Ishikawa (cell line): ENCODE data around the gene CTNNBL1.

Experiments
- CEBPB ChIP-seq: IDR thresholded peaks from 2 replicates; pipeline ENCODE4 v1.6.1; 2012
- CREB1 ChIP-seq: IDR thresholded peaks from 2 replicates; pipeline ENCODE4 v1.6.1; 2012; ENCODE audit warnings: low read depth
- EGR1 ChIP-seq: IDR thresholded peaks from 2 replicates; pipeline ENCODE4 v1.6.1; 2012
- EP300 ChIP-seq: IDR thresholded peaks from 2 replicates; pipeline ENCODE4 v1.6.1; 2012; ENCODE audit warnings: borderline replicate concordance
- FOXM1 ChIP-seq: IDR thresholded peaks from 2 replicates; pipeline ENCODE4 v1.6.1; 2012; ENCODE audit warnings: low read depth, borderline replicate concordance
- NFIC ChIP-seq: IDR thresholded peaks from 2 replicates; pipeline ENCODE4 v1.6.1; 2012
- RAD21 ChIP-seq: IDR thresholded peaks from 2 replicates; pipeline ENCODE4 v1.6.1; 2012; ENCODE audit warnings: low read depth
- TAF1 ChIP-seq: IDR thresholded peaks from 2 replicates; pipeline ENCODE4 v1.6.1; 2012; ENCODE audit warnings: low read depth, mild to moderate bottlenecking
- TCF12 ChIP-seq: IDR thresholded peaks from 2 replicates; pipeline ENCODE4 v1.6.1; 2012; ENCODE audit warnings: low read depth
- TEAD4 ChIP-seq: IDR thresholded peaks from 2 replicates; pipeline ENCODE4 v1.6.1; 2012
- YY1 ChIP-seq: IDR thresholded peaks from 2 replicates; pipeline ENCODE4 v1.6.1; 2012; ENCODE audit warnings: low read depth
- ZBTB7A ChIP-seq: IDR thresholded peaks from 2 replicates; pipeline ENCODE4 v1.6.1; 2012; ENCODE audit warnings: low read depth
- TF ChIP-seq, protein P1 (sequence below): IDR thresholded peaks from 2 replicates; pipeline ENCODE4 v1.6.1; 2012
- TF ChIP-seq, protein P2 (sequence below): IDR thresholded peaks from 2 replicates; pipeline ENCODE4 v1.6.1; 2012
- TF ChIP-seq, protein P3 (sequence below): IDR thresholded peaks from 2 replicates; pipeline ENCODE4 v1.6.1; 2012; ENCODE audit warnings: low read depth, mild to moderate bottlenecking

Gene CTNNBL1

DNA sequence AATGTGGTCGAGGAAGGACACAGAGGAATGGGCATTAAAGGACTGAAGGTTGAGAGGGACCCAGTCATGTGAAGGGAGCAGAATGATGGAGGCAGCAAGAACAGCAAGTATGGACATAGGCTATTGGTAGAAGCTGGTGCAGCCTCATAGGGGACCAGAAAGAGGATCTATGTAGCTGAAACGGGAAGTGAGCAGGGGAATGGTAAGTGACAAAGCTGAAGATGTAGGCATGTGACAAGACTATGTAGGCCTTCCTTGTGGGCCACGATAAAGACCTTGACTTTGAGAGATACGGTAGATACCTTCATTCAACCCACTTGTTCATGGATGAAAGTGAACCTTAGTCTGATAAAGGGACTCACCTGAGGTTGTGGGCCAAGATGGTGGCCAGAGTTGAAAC is 3.5 kb downstream of the CTNNBL1 start:
- TF ChIP-seq NFIC, result no peak
- no peak for TF ChIP-seq YY1
- TF ChIP-seq EP300, result no peak
- no peak for TF ChIP-seq TCF12
- no peak for TF ChIP-seq TAF1
- TF ChIP-seq CEBPB, result no peak
- TF ChIP-seq ZBTB7A, result no peak
- TF ChIP-seq TEAD4, result no peak
- TF ChIP-seq FOXM1, result no peak
- TF ChIP-seq, protein P1, sequence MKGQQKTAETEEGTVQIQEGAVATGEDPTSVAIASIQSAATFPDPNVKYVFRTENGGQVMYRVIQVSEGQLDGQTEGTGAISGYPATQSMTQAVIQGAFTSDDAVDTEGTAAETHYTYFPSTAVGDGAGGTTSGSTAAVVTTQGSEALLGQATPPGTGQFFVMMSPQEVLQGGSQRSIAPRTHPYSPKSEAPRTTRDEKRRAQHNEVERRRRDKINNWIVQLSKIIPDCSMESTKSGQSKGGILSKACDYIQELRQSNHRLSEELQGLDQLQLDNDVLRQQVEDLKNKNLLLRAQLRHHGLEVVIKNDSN, result no peak
- no peak for TF ChIP-seq CREB1
- no peak for TF ChIP-seq EGR1
- TF ChIP-seq, protein P2, sequence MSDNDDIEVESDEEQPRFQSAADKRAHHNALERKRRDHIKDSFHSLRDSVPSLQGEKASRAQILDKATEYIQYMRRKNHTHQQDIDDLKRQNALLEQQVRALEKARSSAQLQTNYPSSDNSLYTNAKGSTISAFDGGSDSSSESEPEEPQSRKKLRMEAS, result no peak
- no peak for TF ChIP-seq RAD21

DNA sequence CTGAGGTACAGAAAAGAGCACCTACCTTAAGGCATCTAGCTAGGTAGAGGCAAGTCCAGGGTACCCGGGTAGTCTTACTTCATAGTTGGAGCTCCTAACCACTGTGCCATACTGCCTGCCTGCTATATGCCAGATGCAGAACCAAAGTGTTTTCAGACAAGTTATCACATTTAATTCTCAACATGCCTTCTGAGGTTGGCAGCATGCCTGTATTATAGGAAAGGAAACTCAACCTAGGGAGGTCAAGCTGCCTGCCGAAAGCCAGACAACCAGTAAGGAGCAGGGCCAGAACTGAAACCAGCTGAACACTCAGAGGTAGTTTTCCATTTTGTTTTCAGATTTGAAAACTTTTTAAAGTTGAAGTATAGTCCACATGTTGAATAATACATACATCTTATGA is 5.4 kb downstream of the CTNNBL1 start:
- TF ChIP-seq CEBPB, result no peak
- no peak for TF ChIP-seq ZBTB7A
- no peak for TF ChIP-seq TCF12
- TF ChIP-seq TAF1, result no peak
- no peak for TF ChIP-seq FOXM1
- TF ChIP-seq, protein P3, sequence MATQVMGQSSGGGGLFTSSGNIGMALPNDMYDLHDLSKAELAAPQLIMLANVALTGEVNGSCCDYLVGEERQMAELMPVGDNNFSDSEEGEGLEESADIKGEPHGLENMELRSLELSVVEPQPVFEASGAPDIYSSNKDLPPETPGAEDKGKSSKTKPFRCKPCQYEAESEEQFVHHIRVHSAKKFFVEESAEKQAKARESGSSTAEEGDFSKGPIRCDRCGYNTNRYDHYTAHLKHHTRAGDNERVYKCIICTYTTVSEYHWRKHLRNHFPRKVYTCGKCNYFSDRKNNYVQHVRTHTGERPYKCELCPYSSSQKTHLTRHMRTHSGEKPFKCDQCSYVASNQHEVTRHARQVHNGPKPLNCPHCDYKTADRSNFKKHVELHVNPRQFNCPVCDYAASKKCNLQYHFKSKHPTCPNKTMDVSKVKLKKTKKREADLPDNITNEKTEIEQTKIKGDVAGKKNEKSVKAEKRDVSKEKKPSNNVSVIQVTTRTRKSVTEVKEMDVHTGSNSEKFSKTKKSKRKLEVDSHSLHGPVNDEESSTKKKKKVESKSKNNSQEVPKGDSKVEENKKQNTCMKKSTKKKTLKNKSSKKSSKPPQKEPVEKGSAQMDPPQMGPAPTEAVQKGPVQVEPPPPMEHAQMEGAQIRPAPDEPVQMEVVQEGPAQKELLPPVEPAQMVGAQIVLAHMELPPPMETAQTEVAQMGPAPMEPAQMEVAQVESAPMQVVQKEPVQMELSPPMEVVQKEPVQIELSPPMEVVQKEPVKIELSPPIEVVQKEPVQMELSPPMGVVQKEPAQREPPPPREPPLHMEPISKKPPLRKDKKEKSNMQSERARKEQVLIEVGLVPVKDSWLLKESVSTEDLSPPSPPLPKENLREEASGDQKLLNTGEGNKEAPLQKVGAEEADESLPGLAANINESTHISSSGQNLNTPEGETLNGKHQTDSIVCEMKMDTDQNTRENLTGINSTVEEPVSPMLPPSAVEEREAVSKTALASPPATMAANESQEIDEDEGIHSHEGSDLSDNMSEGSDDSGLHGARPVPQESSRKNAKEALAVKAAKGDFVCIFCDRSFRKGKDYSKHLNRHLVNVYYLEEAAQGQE, result no peak
- TF ChIP-seq RAD21, result no peak
- TF ChIP-seq, protein P1, result no peak
- TF ChIP-seq EGR1, result no peak
- no peak for TF ChIP-seq YY1
- TF ChIP-seq CREB1, result no peak
- no peak for TF ChIP-seq NFIC
- no peak for TF ChIP-seq TEAD4
- TF ChIP-seq, protein P2, result no peak
- TF ChIP-seq EP300, result no peak

DNA sequence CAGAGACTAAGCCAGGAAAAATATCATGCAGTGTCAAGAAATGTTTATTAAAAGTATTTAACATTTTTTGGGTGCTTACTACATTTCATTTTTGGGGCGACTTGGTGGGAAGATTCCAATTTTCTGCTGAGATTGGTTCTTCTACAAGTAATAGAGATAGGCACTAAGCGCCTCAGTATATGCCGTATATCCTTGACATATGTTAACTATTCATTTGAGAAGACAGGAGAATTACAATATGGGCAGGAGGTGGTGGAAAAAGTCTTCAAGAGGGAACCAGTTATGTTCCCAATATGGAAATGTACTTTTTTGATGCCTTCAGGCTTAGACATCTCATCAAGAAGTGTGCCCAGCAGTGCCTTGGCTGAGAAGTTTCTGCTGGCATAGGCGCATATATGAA is 6.5 kb downstream of the CTNNBL1 start:
- TF ChIP-seq TCF12 (no peak), FOXM1 (no peak), CREB1 (no peak), EP300 (no peak), RAD21 (no peak), ZBTB7A (no peak), CEBPB (no peak), YY1 (no peak), NFIC (no peak), TAF1 (no peak), EGR1 (no peak), TEAD4 (no peak)
- TF ChIP-seq, protein P2, result no peak
- TF ChIP-seq, protein P3, result no peak
- TF ChIP-seq, protein P1, result no peak

DNA sequence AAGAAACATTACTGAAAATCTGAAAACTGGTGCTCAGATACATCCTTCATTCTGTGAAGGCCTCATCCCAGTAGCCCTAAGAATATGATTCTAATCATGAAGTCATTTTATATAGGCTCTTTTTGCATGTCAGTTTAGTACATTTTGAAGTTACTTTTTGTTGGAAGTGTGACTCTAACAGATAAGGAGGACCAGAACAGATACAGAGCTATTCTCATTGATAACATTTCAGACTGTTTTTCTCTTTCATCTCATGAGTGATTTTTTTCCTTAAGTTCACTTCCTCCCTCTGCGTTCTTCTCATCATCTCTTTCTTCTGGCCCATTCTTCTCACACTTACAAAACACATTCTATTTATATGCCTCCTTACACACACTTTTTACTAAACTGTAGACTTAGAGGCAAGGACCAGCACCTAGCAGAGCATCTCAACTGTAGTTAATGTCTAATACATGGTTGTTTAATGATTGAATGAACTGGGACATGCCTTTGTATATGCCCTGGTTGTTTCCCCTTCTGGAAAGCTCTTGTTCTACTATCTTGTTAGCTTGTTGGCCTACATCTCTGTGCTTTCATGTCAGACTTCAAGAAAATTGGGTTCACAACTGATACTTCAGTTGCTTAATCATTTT is 8.7 kb downstream of the CTNNBL1 start:
- no peak for TF ChIP-seq FOXM1
- no peak for TF ChIP-seq TCF12
- TF ChIP-seq EGR1, result no peak
- TF ChIP-seq, protein P3, result no peak
- TF ChIP-seq CREB1, result no peak
- TF ChIP-seq TEAD4, result no peak
- no peak for TF ChIP-seq EP300
- TF ChIP-seq, protein P1, result no peak
- TF ChIP-seq, protein P2, result no peak
- TF ChIP-seq YY1, result no peak
- TF ChIP-seq ZBTB7A, result no peak
